IMR-90 (cell line): ENCODE measurements around the gene PPIC. TPM values are rescaled to one million over a fixed set of nuclear protein-coding genes. Genes with fewer than 3 reads are reported as not detected.

Source experiments
- ATAC-seq: fragments of 200-7000 bp; cut with Tn5 transposase; 2 replicates; pipeline ENCODE4 v1.9.1; 2020; ENCODE audit warnings: low read depth, mild to moderate bottlenecking, moderate library complexity
- BruUV-seq: library from RNA; stranded (reverse); fragments of 400-500 nt; replicated peaks from 2 replicates; lab custom pipeline; 2021; lab: Mats Ljungman, UMichigan
- CTCF ChIA-PET: fragments of 300-600 bp; formaldehyde crosslinking; extraction: SDS; loops from one replicate; lab custom pipeline; 2021; ENCODE audit warnings: antibody characterized with exemption; lab: Yijun Ruan, JAX
- POLR2A ChIA-PET: fragments of 300-600 bp; sonication (Branson Sonifier 250); formaldehyde crosslinking; loops from one replicate; lab custom pipeline; 2022; ENCODE audit warnings: antibody characterized with exemption; ENCODE audit not compliant: unreplicated experiment; lab: Charles Lee
- DNase-seq: peaks from one replicate; pipeline ENCODE4 v3.0.0; 2013
- H2AFZ ChIP-seq: replicated peaks from 2 replicates; pipeline ENCODE3; 2013; ENCODE audit warnings: low read length, mild to moderate bottlenecking; ENCODE audit not compliant: poor library complexity
- H2AK5ac ChIP-seq: 2 replicates; pipeline ENCODE4 v1.6.1; 2013; ENCODE audit warnings: low read depth, low read length, inconsistent platforms
- H2AK9ac ChIP-seq: replicated peaks from 2 replicates; pipeline ENCODE3; 2013; ENCODE audit warnings: mild to moderate bottlenecking, low read depth, low read length, moderate library complexity; ENCODE audit not compliant: poor library complexity
- H2BK120ac ChIP-seq: 2 replicates; pipeline ENCODE4 v1.6.1; 2013; ENCODE audit warnings: low read depth, low read length, inconsistent platforms
- H2BK15ac ChIP-seq: 3 replicates; pipeline ENCODE4 v1.6.1; 2013; ENCODE audit warnings: low read depth, low read length, inconsistent platforms
- H2BK20ac ChIP-seq: 2 replicates; pipeline ENCODE4 v1.6.1; 2013; ENCODE audit warnings: low read depth, mild to moderate bottlenecking, inconsistent platforms, low read length, moderate library complexity
- H2BK5ac ChIP-seq: 2 replicates; pipeline ENCODE4 v1.6.1; 2013; ENCODE audit warnings: mild to moderate bottlenecking, low read depth, low read length, inconsistent platforms; ENCODE audit not compliant: poor library complexity, severe bottlenecking
- H3K14ac ChIP-seq: replicated peaks from 2 replicates; pipeline ENCODE4 v1.6.1; 2013; ENCODE audit warnings: low read depth, low read length, inconsistent platforms
- H3K18ac ChIP-seq: 2 replicates; pipeline ENCODE4 v1.6.1; 2013; ENCODE audit warnings: low read depth, low read length, control low read depth
- H3K23ac ChIP-seq: 2 replicates; pipeline ENCODE4 v1.6.1; 2013; ENCODE audit warnings: low read depth, low read length, inconsistent platforms
- H3K27ac ChIP-seq: 2 replicates; pipeline ENCODE4 v1.5.1; 2013; ENCODE audit warnings: mild to moderate bottlenecking, control low read depth, low read length; ENCODE audit not compliant: insufficient read depth
- H3K27me3 ChIP-seq: 2 replicates; pipeline ENCODE4 v1.6.1; 2013; ENCODE audit warnings: low read length; ENCODE audit not compliant: control insufficient read depth, insufficient read depth
- H3K36me3 ChIP-seq: 2 replicates; pipeline ENCODE4 v1.6.1; 2013; ENCODE audit warnings: low read length, mixed read lengths; ENCODE audit not compliant: control insufficient read depth, insufficient read depth
- H3K4ac ChIP-seq: 2 replicates; pipeline ENCODE4 v1.6.1; 2013; ENCODE audit warnings: low read depth, low read length, inconsistent platforms
- H3K4me1 ChIP-seq: 2 replicates; pipeline ENCODE4 v1.6.1; 2013; ENCODE audit warnings: low read length, mixed read lengths; ENCODE audit not compliant: control insufficient read depth, insufficient read depth
- H3K4me2 ChIP-seq: 2 replicates; pipeline ENCODE4 v1.6.1; 2013; ENCODE audit warnings: low read depth, mild to moderate bottlenecking, control low read depth, low read length, moderate library complexity
- H3K4me3 ChIP-seq: 2 replicates; pipeline ENCODE4 v1.5.1; 2013; ENCODE audit warnings: low read depth, mild to moderate bottlenecking, control low read depth, low read length, moderate library complexity; ENCODE audit not compliant: insufficient read depth
- H3K56ac ChIP-seq: 2 replicates; pipeline ENCODE4 v1.6.1; 2013; ENCODE audit warnings: low read length, inconsistent platforms; ENCODE audit not compliant: insufficient read depth; ENCODE audit errors: extremely low read depth
- H3K79me1 ChIP-seq, 2 experiments: 2 replicates each; pipeline ENCODE4 v1.6.1; 2013; ENCODE audit warnings: low read length in 2 of 2, inconsistent platforms in 1 of 2, low read depth in 1 of 2
- H3K9ac ChIP-seq: 2 replicates; pipeline ENCODE4 v1.6.1; 2013; ENCODE audit warnings: low read depth, low read length, control low read depth
- H3K9me1 ChIP-seq: 2 replicates; pipeline ENCODE4 v1.6.1; 2013; ENCODE audit warnings: low read length, inconsistent platforms; ENCODE audit not compliant: insufficient read depth
- H3K9me3 ChIP-seq: 2 replicates; pipeline ENCODE4 v1.6.1; 2013; ENCODE audit warnings: low read length; ENCODE audit not compliant: control insufficient read depth, insufficient read depth
- H4K20me1 ChIP-seq: 2 replicates; pipeline ENCODE4 v1.6.1; 2013; ENCODE audit warnings: low read length, inconsistent platforms; ENCODE audit not compliant: insufficient read depth
- H4K5ac ChIP-seq: 2 replicates; pipeline ENCODE4 v1.6.1; 2013; ENCODE audit warnings: mild to moderate bottlenecking, low read depth, low read length, control low read depth
- H4K8ac ChIP-seq, 2 experiments: 2 replicates each; pipeline ENCODE4 v1.6.1; 2013; ENCODE audit warnings: low read depth in 2 of 2, low read length in 2 of 2, control low read depth in 1 of 2, inconsistent platforms in 1 of 2
- H4K91ac ChIP-seq: 2 replicates; pipeline ENCODE4 v1.6.1; 2013; ENCODE audit warnings: low read depth, low read length, inconsistent platforms; ENCODE audit not compliant: insufficient read depth
- BHLHE40 ChIP-seq: fragments of 150-350 bp; IDR thresholded peaks from 2 replicates; pipeline ENCODE4 v1.6.1; 2016; ENCODE audit warnings: mild to moderate bottlenecking, low read depth, low read length
- CHD1 ChIP-seq: IDR thresholded peaks from 2 replicates; pipeline ENCODE4 v1.6.1; 2012; ENCODE audit warnings: low read depth, low read length, improper control_type of control experiment
- FOS ChIP-seq: fragments of 150-350 bp; IDR thresholded peaks from 2 replicates; pipeline ENCODE4 v1.6.1; 2016; ENCODE audit warnings: low read depth, low read length
- MAFK ChIP-seq: IDR thresholded peaks from 2 replicates; pipeline ENCODE4 v1.6.1; 2012; ENCODE audit warnings: low read depth, low read length, improper control_type of control experiment
- MAZ ChIP-seq: IDR thresholded peaks from 2 replicates; pipeline ENCODE4 v1.6.1; 2012; ENCODE audit warnings: low read depth, mild to moderate bottlenecking, low read length, improper control_type of control experiment, moderate library complexity, borderline replicate concordance
- POLR2A ChIP-seq: IDR thresholded peaks from 2 replicates; pipeline ENCODE4 v1.6.1; 2012; ENCODE audit warnings: mild to moderate bottlenecking, low read depth, low read length
- RAD21 ChIP-seq: IDR thresholded peaks from 2 replicates; pipeline ENCODE4 v1.6.1; 2012; ENCODE audit warnings: low read length, improper control_type of control experiment
- RCOR1 ChIP-seq: IDR thresholded peaks from 2 replicates; pipeline ENCODE4 v1.6.1; 2012; ENCODE audit warnings: mild to moderate bottlenecking, low read length, improper control_type of control experiment; ENCODE audit not compliant: insufficient replicate concordance
- RFX5 ChIP-seq: IDR thresholded peaks from 2 replicates; pipeline ENCODE4 v1.8.0; 2012; ENCODE audit warnings: low read depth, mild to moderate bottlenecking, low read length, moderate library complexity
- USF2 ChIP-seq: fragments of 150-350 bp; IDR thresholded peaks from 2 replicates; pipeline ENCODE4 v1.6.1; 2017; ENCODE audit warnings: mild to moderate bottlenecking, antibody characterized with exemption, low read length, low read depth
- WGBS, 2 experiments: methylation state at CpG; one replicate each; pipeline versions ENCODE4 v1.1.5 to v1.1.7; 2013; ENCODE audit warnings: missing lambda C conversion rate in 2 of 2; ENCODE audit not compliant: insufficient read length in 1 of 2; ENCODE audit errors: extremely low coverage in 2 of 2; 5-methylcytosine and 5-hydroxymethylcytosine counted together
- dilution Hi-C: fragments of 300-500 bp; cut with HindIII; formaldehyde crosslinking; loops from one replicate; pipeline ENCODE4 v1.14.3; 2018; ENCODE audit warnings: low sequenced_read_pairs; ENCODE audit not compliant: unreplicated experiment
- in situ Hi-C: fragments of 300-500 bp; cut with MboI; formaldehyde crosslinking; loops from 3 replicates; pipeline ENCODE4 v1.14.3; 2019; ENCODE audit warnings: low sequenced_read_pairs, inconsistent platforms, mixed read lengths
- intact Hi-C: fragments of 100-400 bp; cut with micrococcal nuclease; formaldehyde crosslinking; loops from 2 replicates; pipeline ENCODE4 v1.10.0; 2022
- polyA plus RNA-seq, 3 experiments: library from polyadenylated mRNA; depleted of rRNA; stranded (reverse); fragments of >200 nt; gene quantifications; 2 replicates each; pipeline ENCODE4 v1.2.3, GENCODE V29; 2012; ENCODE audit warnings: low replicate concordance in 1 of 3
- total RNA-seq: library from RNA; depleted of rRNA; stranded (reverse); fragments of >200 nt; gene quantifications from 2 replicates; pipeline ENCODE4 v1.2.3, GENCODE V29; 2012
- TF ChIP-seq, protein P1 (sequence below): fragments of 150-350 bp; IDR thresholded peaks from 2 replicates; pipeline ENCODE4 v1.6.1; 2016; ENCODE audit warnings: low read depth, mild to moderate bottlenecking, low read length, moderate library complexity, borderline replicate concordance

PPIC gene
- total and polyA plus RNA-seq, 2 of the 4 experiments (the other 2 are of a cell fraction) = 20.6 to 45.6 TPM

- WGBS, 2 experiments = no CpG with 5 or more reads among the region's 1 CpG
- BruUV-seq = no TSS peak
- CTCF ChIA-PET = no interaction called here
- no peaks in the 10 kb centered on the region for H4K20me1 ChIP-seq
- no peak overlapping the region for H4K8ac ChIP-seq
- H3K9ac ChIP-seq = no peak overlapping the region
- no peak overlapping the region for H4K5ac ChIP-seq
- no peaks in the 10 kb centered on the region for H3K27me3 ChIP-seq
- H3K4me1 ChIP-seq = peaks cover 1% of the 10 kb centered on the region; the same call in 1 of the 2 replicates
- no peak for DNase-seq
- H3K36me3 ChIP-seq = no peaks in the 10 kb centered on the region
- intact Hi-C loops (no loop called here), dilution Hi-C loops (no loop called here), in situ Hi-C loops (no loop called here)
- H3K23ac ChIP-seq = no peak overlapping the region
- no peaks in the 10 kb centered on the region for H3K9me1 ChIP-seq
- no peak for TF ChIP-seq BHLHE40
- no peak for TF ChIP-seq MAZ
- TF ChIP-seq POLR2A = no peak
- TF ChIP-seq FOS = no peak
- TF ChIP-seq CHD1 = no peak
- TF ChIP-seq, protein P1, sequence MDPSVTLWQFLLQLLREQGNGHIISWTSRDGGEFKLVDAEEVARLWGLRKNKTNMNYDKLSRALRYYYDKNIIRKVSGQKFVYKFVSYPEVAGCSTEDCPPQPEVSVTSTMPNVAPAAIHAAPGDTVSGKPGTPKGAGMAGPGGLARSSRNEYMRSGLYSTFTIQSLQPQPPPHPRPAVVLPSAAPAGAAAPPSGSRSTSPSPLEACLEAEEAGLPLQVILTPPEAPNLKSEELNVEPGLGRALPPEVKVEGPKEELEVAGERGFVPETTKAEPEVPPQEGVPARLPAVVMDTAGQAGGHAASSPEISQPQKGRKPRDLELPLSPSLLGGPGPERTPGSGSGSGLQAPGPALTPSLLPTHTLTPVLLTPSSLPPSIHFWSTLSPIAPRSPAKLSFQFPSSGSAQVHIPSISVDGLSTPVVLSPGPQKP = no peak
- TF ChIP-seq USF2 = no peak
- TF ChIP-seq RAD21 = no peak
- TF ChIP-seq RFX5 = no peak
- no peak for TF ChIP-seq MAFK
- TF ChIP-seq RCOR1 = no peak
- no peak overlapping the region for H2BK15ac ChIP-seq
- no peaks in the 10 kb centered on the region; a peak in 1 of 4 replicates for H3K79me1 ChIP-seq
- no peak overlapping the region for H2AFZ ChIP-seq
- H2AK9ac ChIP-seq = no peak overlapping the region
- no peak overlapping the region for H3K4me2 ChIP-seq
- no peak overlapping the region for H2BK5ac ChIP-seq
- H3K14ac ChIP-seq = no peak overlapping the region
- no peak overlapping the region for H3K56ac ChIP-seq
- no peak overlapping the region for H2BK20ac ChIP-seq
- no peak overlapping the region for H3K4me3 ChIP-seq
- ATAC-seq = no peak
- no peak overlapping the region for H3K27ac ChIP-seq
- H2BK120ac ChIP-seq = no peak overlapping the region
- no peak overlapping the region for H4K91ac ChIP-seq
- no peaks in the 10 kb centered on the region for H3K9me3 ChIP-seq
- H2AK5ac ChIP-seq = no peak overlapping the region
- POLR2A ChIA-PET = no interaction called here
- no peak overlapping the region for H3K18ac ChIP-seq
- H3K4ac ChIP-seq = no peak overlapping the region
Observed at GRCh38 chr5:122982376-122982775, 54.1 kb downstream of the PPIC start.
